Progenitor cell of endocrine pancreas (in vitro differentiated cells): ENCODE results near the gene ZFPM1. TPM values are rescaled to one million over a fixed set of nuclear protein-coding genes. Genes with fewer than 3 reads are reported as not detected.
A peak's percentile ranks its signal among the peaks of the same experiment; 100 is the strongest.

ENCODE experiments used
- DNase-seq: peaks from one replicate; pipeline ENCODE4 v3.0.0; 2021; ENCODE audit warnings: low spot score; ENCODE audit not compliant: unreplicated experiment
- H3K27ac Mint-ChIP-seq: 2 replicates; pipeline ENCODE4 v1.8.0; 2021; ENCODE audit warnings: mild to moderate bottlenecking, moderate library complexity, mixed read lengths
- H3K27me3 Mint-ChIP-seq: 2 replicates; pipeline ENCODE4 v1.8.0; 2021; ENCODE audit warnings: mixed read lengths
- H3K36me3 Mint-ChIP-seq: 2 replicates; pipeline ENCODE4 v1.8.0; 2022; ENCODE audit warnings: mixed read lengths; ENCODE audit not compliant: insufficient read depth
- H3K4me1 Mint-ChIP-seq: 2 replicates; pipeline ENCODE4 v1.8.0; 2021; ENCODE audit warnings: low read depth, mixed read lengths
- H3K4me3 Mint-ChIP-seq: 2 replicates; pipeline ENCODE4 v1.8.0; 2021; ENCODE audit warnings: low read depth, mild to moderate bottlenecking, moderate library complexity, mixed read lengths
- H3K9me3 Mint-ChIP-seq: 2 replicates; pipeline ENCODE4 v1.8.0; 2021; ENCODE audit warnings: low read depth, mixed read lengths
- total RNA-seq: library from RNA; stranded (reverse); gene quantifications from 2 replicates; pipeline ENCODE4 v1.2.1, GENCODE V29; 2021
- TF ChIP-seq, protein P1 (sequence below): fragments of 200-600 bp; sonication (generic); IDR thresholded peaks from one replicate; pipeline ENCODE4 v1.5.0; 2021; ENCODE audit warnings: antibody characterized with exemption, mild to moderate bottlenecking; ENCODE audit not compliant: unreplicated experiment

ZFPM1 gene
- total RNA-seq, 1 donor from 2014 or later, result 90.6 TPM

DNA sequence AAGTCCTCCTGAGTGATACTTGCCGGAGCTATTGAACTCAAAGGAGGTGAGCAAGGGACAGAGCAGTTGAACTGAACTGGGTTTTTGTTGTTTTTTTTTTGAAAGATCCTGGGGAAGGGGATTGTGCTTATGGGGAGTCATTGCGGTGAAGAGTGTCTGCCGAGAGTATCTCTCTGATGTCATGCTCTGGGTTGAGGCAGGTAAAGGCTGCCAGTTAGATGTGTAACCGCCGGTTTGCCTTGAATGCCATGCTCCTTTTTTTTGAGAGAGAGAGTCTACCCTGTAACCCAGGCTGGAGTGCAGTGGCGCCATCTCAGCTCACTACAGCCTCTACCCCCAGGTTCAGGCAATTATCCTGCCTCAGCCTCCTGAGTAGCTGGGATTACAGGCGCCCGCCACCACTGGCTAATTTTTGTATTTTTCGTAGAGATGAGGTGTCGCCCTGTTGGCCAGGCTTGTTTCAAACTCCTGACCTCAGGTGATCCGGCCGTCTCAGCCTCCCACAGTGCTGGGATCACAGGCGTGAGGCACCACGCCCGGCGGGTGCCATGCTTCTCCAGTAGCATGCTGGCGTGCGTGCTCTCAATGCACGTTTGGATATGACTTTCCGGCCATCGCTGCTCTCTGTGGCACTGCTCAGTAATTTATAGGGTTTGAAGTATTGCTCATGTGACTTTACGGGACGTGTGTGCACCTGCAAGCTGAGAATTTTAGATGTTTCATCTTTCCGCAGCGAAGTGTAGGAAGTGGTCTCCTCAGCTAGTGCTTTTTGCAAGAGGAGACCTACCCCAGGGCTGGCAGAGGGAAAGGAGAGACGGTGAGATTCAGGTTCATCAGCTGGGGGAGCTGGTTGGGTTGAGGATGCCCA is 125.6 kb downstream of the ZFPM1 start:
- H3K9me3 Mint-ChIP-seq, result no peaks in the 10 kb centered on the region
- no peaks in the 10 kb centered on the region for H3K27me3 Mint-ChIP-seq
- no peak overlapping the region for H3K27ac Mint-ChIP-seq
- TF ChIP-seq, protein P1, sequence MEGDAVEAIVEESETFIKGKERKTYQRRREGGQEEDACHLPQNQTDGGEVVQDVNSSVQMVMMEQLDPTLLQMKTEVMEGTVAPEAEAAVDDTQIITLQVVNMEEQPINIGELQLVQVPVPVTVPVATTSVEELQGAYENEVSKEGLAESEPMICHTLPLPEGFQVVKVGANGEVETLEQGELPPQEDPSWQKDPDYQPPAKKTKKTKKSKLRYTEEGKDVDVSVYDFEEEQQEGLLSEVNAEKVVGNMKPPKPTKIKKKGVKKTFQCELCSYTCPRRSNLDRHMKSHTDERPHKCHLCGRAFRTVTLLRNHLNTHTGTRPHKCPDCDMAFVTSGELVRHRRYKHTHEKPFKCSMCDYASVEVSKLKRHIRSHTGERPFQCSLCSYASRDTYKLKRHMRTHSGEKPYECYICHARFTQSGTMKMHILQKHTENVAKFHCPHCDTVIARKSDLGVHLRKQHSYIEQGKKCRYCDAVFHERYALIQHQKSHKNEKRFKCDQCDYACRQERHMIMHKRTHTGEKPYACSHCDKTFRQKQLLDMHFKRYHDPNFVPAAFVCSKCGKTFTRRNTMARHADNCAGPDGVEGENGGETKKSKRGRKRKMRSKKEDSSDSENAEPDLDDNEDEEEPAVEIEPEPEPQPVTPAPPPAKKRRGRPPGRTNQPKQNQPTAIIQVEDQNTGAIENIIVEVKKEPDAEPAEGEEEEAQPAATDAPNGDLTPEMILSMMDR, result no peak
- H3K4me1 Mint-ChIP-seq, result no peaks in the 10 kb centered on the region
- no peak overlapping the region for H3K4me3 Mint-ChIP-seq
- peaks cover 10% of the 10 kb centered on the region for H3K36me3 Mint-ChIP-seq
- no peak for DNase-seq

DNA sequence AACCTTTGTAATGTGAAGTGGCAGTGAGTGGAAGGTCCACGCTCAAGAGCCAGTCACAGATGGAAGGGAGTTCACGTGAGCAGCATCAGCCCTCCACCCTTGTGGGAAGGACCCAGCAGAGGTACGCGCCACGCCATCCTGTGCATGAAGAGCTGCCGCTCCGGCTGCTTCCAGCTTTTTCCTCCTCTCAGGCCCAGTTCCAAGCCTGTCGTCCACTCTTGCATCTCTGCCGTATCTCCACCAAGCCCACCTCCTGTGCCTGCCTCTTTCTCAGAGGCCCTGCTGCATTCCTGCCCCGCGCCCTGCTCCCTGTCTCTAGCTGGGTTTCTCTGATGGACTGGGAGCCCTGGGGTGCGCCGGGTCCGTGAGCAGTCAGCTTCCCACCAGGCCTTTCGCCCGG is 127.3 kb downstream of the ZFPM1 start:
- H3K9me3 Mint-ChIP-seq, result no peaks in the 10 kb centered on the region
- H3K4me3 Mint-ChIP-seq, result no peak overlapping the region
- H3K36me3 Mint-ChIP-seq, result peaks cover 10% of the 10 kb centered on the region
- no peak overlapping the region for H3K27ac Mint-ChIP-seq
- TF ChIP-seq, protein P1, result no peak
- no peaks in the 10 kb centered on the region for H3K27me3 Mint-ChIP-seq
- H3K4me1 Mint-ChIP-seq, result no peaks in the 10 kb centered on the region
- no peak for DNase-seq

DNA sequence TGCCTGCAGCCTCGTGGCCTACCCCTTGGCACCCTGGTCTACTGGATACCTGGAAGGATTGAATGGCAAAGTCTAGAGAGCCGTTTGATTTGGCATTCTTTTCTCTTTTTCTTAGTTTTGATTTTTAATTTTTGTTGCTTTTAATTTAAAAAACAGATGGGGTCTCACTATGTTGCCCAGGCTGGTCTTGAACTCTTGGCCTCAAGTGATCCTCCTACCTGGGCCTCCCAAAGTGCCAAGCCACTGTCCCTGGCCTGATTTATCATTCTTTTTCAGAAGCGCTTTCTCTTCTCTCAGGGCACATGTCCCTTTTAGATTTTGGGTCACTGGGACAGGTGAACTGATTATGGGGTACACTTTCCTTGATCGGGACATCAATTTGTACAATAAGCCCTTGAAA is 128.0 kb downstream of the ZFPM1 start:
- no peak for DNase-seq
- no peak overlapping the region for H3K4me3 Mint-ChIP-seq
- TF ChIP-seq, protein P1, result no peak
- no peaks in the 10 kb centered on the region for H3K9me3 Mint-ChIP-seq
- H3K36me3 Mint-ChIP-seq, result peaks cover 13% of the 10 kb centered on the region
- H3K27ac Mint-ChIP-seq, result no peak overlapping the region
- no peaks in the 10 kb centered on the region for H3K27me3 Mint-ChIP-seq
- H3K4me1 Mint-ChIP-seq, result no peaks in the 10 kb centered on the region

DNA sequence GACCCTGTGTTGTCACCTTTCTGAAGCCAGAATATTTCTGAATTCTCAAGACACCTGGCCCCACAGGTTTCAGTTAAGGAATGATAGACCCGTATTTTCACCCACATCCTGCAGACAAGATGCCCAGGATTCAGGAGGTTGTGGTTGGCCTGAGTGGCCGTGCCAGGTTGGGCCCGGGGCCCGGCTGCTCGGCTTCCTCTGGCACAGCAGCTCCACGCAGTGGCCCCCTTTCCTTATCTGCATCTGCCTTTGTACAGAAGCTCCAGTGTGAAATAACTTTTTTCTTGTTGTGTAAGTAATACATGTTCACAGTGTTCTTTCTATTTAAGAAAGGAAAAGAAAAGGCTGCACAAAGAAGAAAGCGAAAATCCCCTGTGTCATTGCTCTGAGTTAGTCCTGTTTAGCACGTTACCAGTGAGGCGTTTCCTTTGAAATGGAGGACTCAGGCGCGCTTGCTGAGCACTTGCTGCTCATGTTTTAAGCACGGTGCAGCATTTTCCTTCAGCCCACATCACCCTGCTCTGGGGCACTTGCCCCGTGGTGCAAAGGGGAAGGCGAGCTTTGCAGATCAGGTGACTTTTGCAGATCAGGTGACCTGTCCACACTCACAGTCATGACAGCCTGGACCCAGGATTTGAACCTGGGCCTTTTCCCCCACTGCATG is 130.0 kb downstream of the ZFPM1 start:
- TF ChIP-seq, protein P1, result no peak
- H3K27me3 Mint-ChIP-seq, result no peaks in the 10 kb centered on the region
- peaks cover 11% of the 10 kb centered on the region for H3K36me3 Mint-ChIP-seq
- H3K9me3 Mint-ChIP-seq, result no peaks in the 10 kb centered on the region
- H3K4me1 Mint-ChIP-seq, result no peaks in the 10 kb centered on the region
- DNase-seq, result no peak
- H3K4me3 Mint-ChIP-seq, result no peak overlapping the region
- H3K27ac Mint-ChIP-seq, result no peak overlapping the region

DNA sequence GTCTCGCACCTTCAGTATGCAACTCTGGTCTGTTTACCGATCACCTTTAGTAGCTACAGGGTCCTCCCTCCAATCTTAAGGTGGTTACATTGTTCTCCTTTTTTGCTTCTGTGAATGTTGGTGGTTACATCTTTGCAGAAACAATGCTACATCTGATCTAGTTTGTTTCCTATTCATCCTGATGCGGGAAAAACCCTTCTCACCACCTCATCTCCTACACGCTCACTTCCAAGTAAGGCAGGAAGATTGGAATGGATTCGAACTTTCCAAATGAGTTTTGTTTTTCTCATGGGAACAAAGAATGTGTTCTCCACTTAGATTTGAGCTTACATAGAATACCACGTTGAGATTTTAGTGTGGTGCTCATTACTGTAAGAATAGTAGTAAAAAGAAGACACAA is 131.6 kb downstream of the ZFPM1 start:
- Mint-ChIP-seq H3K4me1 (no peaks in the 10 kb centered on the region), H3K4me3 (no peak overlapping the region), H3K36me3 (peaks cover 16% of the 10 kb centered on the region), H3K9me3 (no peaks in the 10 kb centered on the region), H3K27me3 (no peaks in the 10 kb centered on the region), H3K27ac (peak overlapping the region; percentile 10)
- TF ChIP-seq, protein P1, result no peak
- no peak for DNase-seq
